ENCODE data around the gene SOX18. TPM values are rescaled to one million over a fixed set of nuclear protein-coding genes. Genes with fewer than 3 reads are reported as not detected.

Gene SOX18
- total RNA-seq, 1 experiment from 2014 or later: not detected

DNA sequence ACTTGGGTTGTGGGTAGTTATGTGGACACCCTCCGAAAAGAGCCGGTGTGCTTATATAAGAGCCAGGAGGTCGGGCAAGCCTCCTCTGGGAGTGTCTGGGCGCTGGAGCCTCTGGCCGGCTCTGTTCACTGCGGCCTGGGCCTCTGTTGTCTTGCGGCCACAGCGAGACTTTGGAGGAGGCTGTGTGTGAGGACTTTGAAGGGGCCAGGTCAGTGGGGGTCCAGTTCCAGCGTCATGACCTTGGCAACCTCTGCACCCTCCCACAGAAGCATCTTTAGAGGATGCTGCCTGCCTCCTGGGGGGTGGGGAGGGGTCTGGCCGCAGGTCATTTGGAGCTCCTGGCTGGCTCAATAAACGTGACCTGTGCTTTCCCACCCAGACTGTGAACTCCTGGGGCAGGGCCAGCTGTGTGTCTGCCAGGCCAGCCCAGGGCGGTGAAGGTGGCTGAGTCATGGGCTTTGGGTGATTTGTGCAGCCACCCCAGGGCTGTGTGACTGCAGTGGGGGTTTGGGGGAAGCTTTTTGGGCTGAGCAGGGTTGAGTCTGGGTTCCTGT, 14.8 kb upstream of the SOX18 start:
- Histone ChIP-seq H3K9ac (ENCODE audit: low read length) (peak overlapping the region; percentile 98), H3K36me3 (ENCODE audit: insufficient read depth, low read length) (no peaks in the 10 kb centered on the region), H2AFZ (ENCODE audit: low read length) (no peak overlapping the region), H3K9me3 (ENCODE audit: low read length) (no peaks in the 10 kb centered on the region), H4K20me1 (ENCODE audit: insufficient read depth, low read depth, low read length) (peaks cover 2% of the 10 kb centered on the region; the same call in 1 of the 2 replicates), H3K27ac (ENCODE audit: low read length) (peak overlapping the region; percentile 97), H3K79me2 (ENCODE audit: low read length) (peaks cover 17% of the 10 kb centered on the region), H3K27me3 (ENCODE audit: low read length) (no peaks in the 10 kb centered on the region), H3K4me1 (ENCODE audit: low read length) (peaks cover 62% of the 10 kb centered on the region), H3K4me3 (ENCODE audit: low read length) (peak overlapping the region; percentile 85), H3K4me2 (ENCODE audit: low read depth, low read length, poor library complexity, severe bottlenecking) (peak overlapping the region; percentile 91), H3K9me2 (replicated peaks; ENCODE audit: insufficient read depth, low read length) (no peaks in the 10 kb centered on the region)
- peak; percentile 62 for DNase-seq

GRCh38 chr20:64063389-64064144, 14.1 kb upstream of the SOX18 start:
- H4K20me1 ChIP-seq (ENCODE audit: insufficient read depth, low read depth, low read length): no peaks in the 10 kb centered on the region
- peak overlapping the region; percentile 97 for H3K27ac ChIP-seq (ENCODE audit: low read length)
- no peaks in the 10 kb centered on the region for H3K9me2 ChIP-seq (replicated peaks; ENCODE audit: insufficient read depth, low read length)
- DNase-seq: peak; percentile 77
- H3K9me3 ChIP-seq (ENCODE audit: low read length): no peaks in the 10 kb centered on the region
- peak overlapping the region; percentile 91 for H3K4me2 ChIP-seq (ENCODE audit: low read depth, low read length, poor library complexity, severe bottlenecking)
- no peaks in the 10 kb centered on the region for H3K36me3 ChIP-seq (ENCODE audit: insufficient read depth, low read length)
- peaks cover 58% of the 10 kb centered on the region for H3K4me1 ChIP-seq (ENCODE audit: low read length)
- no peak overlapping the region for H2AFZ ChIP-seq (ENCODE audit: low read length)
- peak overlapping the region; percentile 85 for H3K4me3 ChIP-seq (ENCODE audit: low read length)
- peaks cover 17% of the 10 kb centered on the region for H3K79me2 ChIP-seq (ENCODE audit: low read length)
- H3K9ac ChIP-seq (ENCODE audit: low read length): peak overlapping the region; percentile 98
- H3K27me3 ChIP-seq (ENCODE audit: low read length): no peaks in the 10 kb centered on the region

DNA sequence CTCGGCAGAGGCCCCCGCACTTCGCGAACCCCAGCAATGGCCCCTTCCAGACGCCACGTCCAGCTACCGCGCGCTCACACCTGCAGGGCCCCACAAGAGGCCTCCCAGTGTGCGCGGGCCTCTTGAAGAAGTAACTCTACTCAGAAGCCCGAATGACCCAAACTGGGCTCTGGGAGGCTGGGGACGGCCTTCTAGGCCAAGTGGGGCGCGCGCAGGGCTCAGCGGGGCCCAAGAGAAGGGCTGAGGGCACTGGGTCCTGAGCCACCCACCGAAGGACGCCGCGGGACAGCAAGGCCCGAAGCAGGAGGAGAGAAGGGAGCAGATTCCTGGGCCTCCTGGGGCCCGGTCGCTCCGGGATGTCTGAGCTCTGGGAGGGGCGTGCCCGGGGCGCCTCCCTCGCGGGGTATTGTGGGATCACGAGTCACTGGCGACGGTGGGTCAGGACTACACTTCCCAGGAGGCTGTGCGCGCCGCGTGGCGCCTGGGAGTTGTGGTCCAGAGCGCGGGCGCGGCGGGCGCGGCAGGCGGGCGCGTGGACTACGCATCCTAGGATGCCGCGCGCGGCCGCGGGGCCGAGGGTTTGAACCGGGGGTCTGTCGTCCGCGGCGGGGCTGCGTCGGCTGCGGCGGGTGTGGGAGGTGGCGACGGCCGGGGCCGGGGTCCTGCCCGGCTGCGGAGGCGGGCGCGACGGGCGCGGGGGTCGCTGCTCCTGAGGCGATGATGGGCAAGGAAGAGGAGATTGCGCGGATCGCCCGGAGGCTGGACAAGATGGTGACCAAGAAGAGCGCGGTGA, 13.4 kb upstream of the SOX18 start, which contains the start of gene TCEA2:
Gene TCEA2, plus strand, starts transcription at position 603 of the 793 bp plus-strand sequence. Its CDS starts 115 bp downstream, at position 718.
- no peaks in the 10 kb centered on the region for H3K9me3 ChIP-seq (ENCODE audit: low read length)
- H3K4me3 ChIP-seq (ENCODE audit: low read length): peak within 1 kb of the TSS; percentile 85
- H3K9me2 ChIP-seq (replicated peaks; ENCODE audit: insufficient read depth, low read length): no peaks in the 10 kb centered on the region
- no peaks in the 10 kb centered on the region for H4K20me1 ChIP-seq (ENCODE audit: insufficient read depth, low read depth, low read length)
- H3K27me3 ChIP-seq (ENCODE audit: low read length): no peaks in the 10 kb centered on the region
- H3K9ac ChIP-seq (ENCODE audit: low read length): peak within 1 kb of the TSS; percentile 98
- peak within 1 kb of the TSS; percentile 91 for H3K4me2 ChIP-seq (ENCODE audit: low read depth, low read length, poor library complexity, severe bottlenecking)
- DNase-seq: peak; percentile 97
- H3K27ac ChIP-seq (ENCODE audit: low read length): peak within 1 kb of the TSS; percentile 97
- H3K79me2 ChIP-seq (ENCODE audit: low read length): peaks cover 17% of the 10 kb centered on the region
- peaks cover 58% of the 10 kb centered on the region for H3K4me1 ChIP-seq (ENCODE audit: low read length)
- no peaks in the 10 kb centered on the region for H3K36me3 ChIP-seq (ENCODE audit: insufficient read depth, low read length)
- peak within 1 kb of the TSS; percentile 81; the same call in 1 of the 2 replicates for H2AFZ ChIP-seq (ENCODE audit: low read length)

GRCh38 chr20:64062276-64062595, 12.8 kb upstream of the SOX18 start:
- Histone ChIP-seq H3K9me2 (replicated peaks; ENCODE audit: insufficient read depth, low read length) (no peaks in the 10 kb centered on the region), H3K9me3 (ENCODE audit: low read length) (no peaks in the 10 kb centered on the region), H3K4me3 (ENCODE audit: low read length) (peak overlapping the region; percentile 85), H3K79me2 (ENCODE audit: low read length) (peaks cover 17% of the 10 kb centered on the region), H3K27ac (ENCODE audit: low read length) (no peak overlapping the region), H3K4me1 (ENCODE audit: low read length) (peaks cover 58% of the 10 kb centered on the region), H3K9ac (ENCODE audit: low read length) (peak overlapping the region; percentile 98), H3K36me3 (ENCODE audit: insufficient read depth, low read length) (no peaks in the 10 kb centered on the region), H3K4me2 (ENCODE audit: low read depth, low read length, poor library complexity, severe bottlenecking) (peak overlapping the region; percentile 91), H2AFZ (ENCODE audit: low read length) (0 out of 2 replicates have a peak overlapping the region, but pooled peaks have one; percentile 81), H4K20me1 (ENCODE audit: insufficient read depth, low read depth, low read length) (no peaks in the 10 kb centered on the region), H3K27me3 (ENCODE audit: low read length) (no peaks in the 10 kb centered on the region)
- no peak for DNase-seq

DNA sequence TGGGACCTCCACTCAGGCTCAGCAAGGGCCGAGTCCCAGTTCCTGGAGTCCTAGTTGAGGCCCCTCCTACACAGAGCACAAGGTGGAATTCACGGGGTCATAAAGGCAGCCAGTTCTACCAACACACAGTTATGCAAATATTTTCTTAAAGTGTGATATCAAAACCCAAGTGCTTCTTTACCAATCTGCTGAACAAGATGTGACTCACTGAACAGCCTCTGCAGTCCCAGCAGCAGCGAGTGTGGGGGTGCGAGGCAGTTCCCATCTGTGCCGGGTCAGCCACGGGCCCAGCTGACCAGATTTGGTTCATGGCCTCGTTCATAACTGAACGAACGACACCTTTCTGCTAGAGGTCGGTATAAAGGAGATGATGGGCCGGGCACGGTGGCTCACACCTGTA, 9.1 kb upstream of the SOX18 start:
- Histone ChIP-seq H3K9me2 (replicated peaks; ENCODE audit: insufficient read depth, low read length) (no peaks in the 10 kb centered on the region), H3K27me3 (ENCODE audit: low read length) (no peaks in the 10 kb centered on the region), H3K79me2 (ENCODE audit: low read length) (peaks cover 3% of the 10 kb centered on the region), H3K4me2 (ENCODE audit: low read depth, low read length, poor library complexity, severe bottlenecking) (peak overlapping the region; percentile 46), H3K9me3 (ENCODE audit: low read length) (no peaks in the 10 kb centered on the region), H3K4me3 (ENCODE audit: low read length) (peak overlapping the region; percentile 44; the same call in 1 of the 2 replicates), H3K27ac (ENCODE audit: low read length) (no peak overlapping the region), H2AFZ (ENCODE audit: low read length) (no peak overlapping the region; the same call in 1 of the 2 replicates), H3K9ac (ENCODE audit: low read length) (peak overlapping the region; percentile 66), H4K20me1 (ENCODE audit: insufficient read depth, low read depth, low read length) (no peaks in the 10 kb centered on the region), H3K4me1 (ENCODE audit: low read length) (peaks cover 31% of the 10 kb centered on the region), H3K36me3 (ENCODE audit: insufficient read depth, low read length) (no peaks in the 10 kb centered on the region)
- peak; percentile 67 for DNase-seq

- Histone ChIP-seq H3K4me3 (ENCODE audit: low read length) (peak overlapping the region; percentile 44; the same call in 1 of the 2 replicates), H3K9me3 (ENCODE audit: low read length) (no peaks in the 10 kb centered on the region), H3K9ac (ENCODE audit: low read length) (peak overlapping the region; percentile 66), H3K4me2 (ENCODE audit: low read depth, low read length, poor library complexity, severe bottlenecking) (peak overlapping the region; percentile 46), H3K27me3 (ENCODE audit: low read length) (no peaks in the 10 kb centered on the region), H2AFZ (ENCODE audit: low read length) (no peak overlapping the region; the same call in 1 of the 2 replicates), H3K79me2 (ENCODE audit: low read length) (no peaks in the 10 kb centered on the region), H3K36me3 (ENCODE audit: insufficient read depth, low read length) (no peaks in the 10 kb centered on the region), H3K27ac (ENCODE audit: low read length) (no peak overlapping the region), H3K9me2 (replicated peaks; ENCODE audit: insufficient read depth, low read length) (no peaks in the 10 kb centered on the region), H3K4me1 (ENCODE audit: low read length) (peaks cover 31% of the 10 kb centered on the region), H4K20me1 (ENCODE audit: insufficient read depth, low read depth, low read length) (no peaks in the 10 kb centered on the region)
- peak; percentile 93 for DNase-seq
These were observed 8.4 kb upstream of the SOX18 start for GRCh38 chr20:64057628-64058498.

- Histone ChIP-seq H4K20me1 (ENCODE audit: insufficient read depth, low read depth, low read length) (no peaks in the 10 kb centered on the region), H3K79me2 (ENCODE audit: low read length) (no peaks in the 10 kb centered on the region), H3K36me3 (ENCODE audit: insufficient read depth, low read length) (no peaks in the 10 kb centered on the region), H3K9me3 (ENCODE audit: low read length) (no peaks in the 10 kb centered on the region), H3K4me1 (ENCODE audit: low read length) (peaks cover 25% of the 10 kb centered on the region), H3K4me3 (ENCODE audit: low read length) (no peak overlapping the region), H2AFZ (ENCODE audit: low read length) (no peak overlapping the region), H3K27ac (ENCODE audit: low read length) (no peak overlapping the region), H3K9ac (ENCODE audit: low read length) (no peak overlapping the region), H3K27me3 (ENCODE audit: low read length) (no peaks in the 10 kb centered on the region), H3K4me2 (ENCODE audit: low read depth, low read length, poor library complexity, severe bottlenecking) (no peak overlapping the region), H3K9me2 (replicated peaks; ENCODE audit: insufficient read depth, low read length) (no peaks in the 10 kb centered on the region)
- DNase-seq: no peak
These were observed 7.6 kb upstream of the SOX18 start for GRCh38 chr20:64056889-64057627.
